Measurements from ENCODE around the gene LTBP3. TPM values are rescaled to one million over a fixed set of nuclear protein-coding genes. Genes with fewer than 3 reads are reported as not detected.

LTBP3 gene
- total and polyA plus RNA-seq, 4 donors: 8.8 to 46.2 (median 17.0) TPM

- H3K27ac ChIP-seq (ENCODE audit: low read depth in 1 of 2, low read length in 2 of 2): no peak overlapping the region
- peaks cover 9 to 39% (median 18%) of the 10 kb centered on the region in 4 donors for H3K4me1 ChIP-seq (ENCODE audit: control insufficient read depth in 4 of 4, insufficient read depth in 4 of 4, low read length in 3 of 4)
- peak; percentile 64 for DNase-seq (ENCODE audit: low spot score)
- no peak overlapping the region for H3K9ac ChIP-seq (ENCODE audit: low read depth in 1 of 2, low read length in 2 of 2)
- no peak overlapping the region for H3K4me3 ChIP-seq (ENCODE audit: low read depth in 1 of 3, low read length in 3 of 3)
- no peaks in the 10 kb centered on the region for H3K9me3 ChIP-seq (ENCODE audit: control insufficient read depth in 4 of 4, low read length in 3 of 4)
- peaks cover 0 to 4% (median 0%) of the 10 kb centered on the region in 4 donors for H3K36me3 ChIP-seq (ENCODE audit: control insufficient read depth in 4 of 4, insufficient read depth in 3 of 4, low read depth in 1 of 4, low read length in 3 of 4)
- TF ChIP-seq FOXA2 (IDR thresholded peaks at IDR 0.05) (no peak), ZBTB33 (IDR thresholded peaks at IDR 0.05) (no peak), JUND (IDR thresholded peaks at IDR 0.05) (no peak), HNF4A (conservative IDR thresholded peaks at IDR 0.05) (no peak), SP1 (IDR thresholded peaks at IDR 0.05) (no peak), FOXA1 (IDR thresholded peaks at IDR 0.05) (no peak), NR2F2 (IDR thresholded peaks at IDR 0.05) (no peak), TAF1 (conservative IDR thresholded peaks at IDR 0.05) (no peak), EGR1 (IDR thresholded peaks at IDR 0.05; ENCODE audit: low read depth in 2 of 2) (no peak), RXRA (IDR thresholded peaks at IDR 0.05) (no peak)
- no peaks in the 10 kb centered on the region for H3K27me3 ChIP-seq (ENCODE audit: control insufficient read depth in 4 of 4, insufficient read depth in 4 of 4, low read length in 3 of 4)
- 73% methylated on average over 37 of the region's 37 CpGs for WGBS
Measured at GRCh38 chr11:65553301-65554001, 4.7 kb downstream of the LTBP3 start.

GRCh38 chr11:65552388-65552951, 5.7 kb downstream of the LTBP3 start:
- Histone ChIP-seq H3K27me3 (ENCODE audit: control insufficient read depth in 4 of 4, insufficient read depth in 4 of 4, low read length in 3 of 4) (no peaks in the 10 kb centered on the region), H3K36me3 (ENCODE audit: control insufficient read depth in 4 of 4, insufficient read depth in 3 of 4, low read depth in 1 of 4, low read length in 3 of 4) (peaks cover 0 to 5% (median 0%) of the 10 kb centered on the region in 4 donors), H3K4me1 (ENCODE audit: control insufficient read depth in 4 of 4, insufficient read depth in 4 of 4, low read length in 3 of 4) (peaks cover 7 to 39% (median 17%) of the 10 kb centered on the region in 4 donors), H3K9ac (ENCODE audit: low read depth in 1 of 2, low read length in 2 of 2) (no peak overlapping the region), H3K27ac (ENCODE audit: low read depth in 1 of 2, low read length in 2 of 2) (peak overlapping the region; percentile 82 to 91), H3K4me3 (ENCODE audit: low read depth in 1 of 3, low read length in 3 of 3) (no peak overlapping the region), H3K9me3 (ENCODE audit: control insufficient read depth in 4 of 4, low read length in 3 of 4) (no peaks in the 10 kb centered on the region)
- 75% methylated on average over 9 of the region's 9 CpGs for WGBS
- DNase-seq (ENCODE audit: low spot score): no peak
- no peak for TF ChIP-seq RAD21 (IDR thresholded peaks at IDR 0.05)
- TF ChIP-seq RXRA (IDR thresholded peaks at IDR 0.05): peak in 1 of 2 donors; percentile 71
- TF ChIP-seq CTCF (IDR thresholded peaks at IDR 0.05; ENCODE audit: low read depth, low read length, missing input control): no peak
- TF ChIP-seq SP1 (IDR thresholded peaks at IDR 0.05): no peak

Measured in liver (tissue), 9 donors.